Endodermal cell (in vitro differentiated cells): Measurements from ENCODE around the gene SOX12. TPM values are rescaled to one million over a fixed set of nuclear protein-coding genes. Genes with fewer than 3 reads are reported as not detected.

ENCODE experiments used
- DNase-seq: peaks from one replicate; pipeline ENCODE4 v3.0.0-alpha.2; 2017
- H3K27ac ChIP-seq: 2 replicates; pipeline ENCODE4 v1.5.1; 2013; ENCODE audit warnings: mild to moderate bottlenecking, low read depth, low read length, moderate library complexity
- H3K27me3 ChIP-seq: 2 replicates; pipeline ENCODE4 v1.6.1; 2013; ENCODE audit warnings: mild to moderate bottlenecking, low read length, moderate library complexity; ENCODE audit not compliant: insufficient read depth, control insufficient read depth, poor library complexity, severe bottlenecking
- H3K36me3 ChIP-seq: 2 replicates; pipeline ENCODE4 v1.7.0; 2013; ENCODE audit warnings: mild to moderate bottlenecking, low read length, moderate library complexity; ENCODE audit not compliant: control insufficient read depth, insufficient read depth
- H3K4me1 ChIP-seq: one replicate; pipeline ENCODE4 v1.7.0; 2013; ENCODE audit warnings: low read length; ENCODE audit not compliant: control insufficient read depth, insufficient read depth
- H3K4me3 ChIP-seq: 2 replicates; pipeline ENCODE4 v1.5.1; 2013; ENCODE audit warnings: mild to moderate bottlenecking, low read length, moderate library complexity
- H3K9ac ChIP-seq: 2 replicates; pipeline ENCODE4 v1.6.1; 2013; ENCODE audit warnings: mild to moderate bottlenecking, low read length, moderate library complexity; ENCODE audit not compliant: poor library complexity, severe bottlenecking; ENCODE audit errors: extremely low read depth
- H3K9me3 ChIP-seq: 2 replicates; pipeline ENCODE4 v1.6.1; 2013; ENCODE audit warnings: mild to moderate bottlenecking, low read length, moderate library complexity; ENCODE audit not compliant: control insufficient read depth
- H3K27ac Mint-ChIP-seq: 2 replicates; pipeline ENCODE4 v1.8.0; 2020; ENCODE audit warnings: mixed read lengths
- H3K27me3 Mint-ChIP-seq: 2 replicates; pipeline ENCODE4 v1.8.0; 2021; ENCODE audit warnings: mild to moderate bottlenecking, mixed read lengths; ENCODE audit not compliant: insufficient read depth
- H3K36me3 Mint-ChIP-seq: 2 replicates; pipeline ENCODE4 v1.8.0; 2020; ENCODE audit warnings: low read depth, mixed read lengths
- H3K4me1 Mint-ChIP-seq: 2 replicates; pipeline ENCODE4 v1.8.0; 2020; ENCODE audit warnings: mixed read lengths
- H3K4me3 Mint-ChIP-seq: 2 replicates; pipeline ENCODE4 v1.8.0; 2020; ENCODE audit warnings: mild to moderate bottlenecking, moderate library complexity, mixed read lengths
- H3K9me3 Mint-ChIP-seq: 2 replicates; pipeline ENCODE4 v1.8.0; 2020; ENCODE audit warnings: mild to moderate bottlenecking, mixed read lengths
- CTCF ChIP-seq: fragments of 200-600 bp; sonication (generic); conservative IDR thresholded peaks from 2 replicates; pipeline ENCODE4 v1.5.0; 2021; ENCODE audit warnings: antibody characterized with exemption, mild to moderate bottlenecking
- WGBS, 2 experiments: methylation state at CpG; one replicate each; pipeline versions ENCODE4 v1.1.5 to v1.1.7; 2013; ENCODE audit warnings: missing lambda C conversion rate in 2 of 2, mixed read lengths in 1 of 2; ENCODE audit not compliant: insufficient coverage in 1 of 2, insufficient read length in 1 of 2; 5-methylcytosine and 5-hydroxymethylcytosine counted together
- total RNA-seq, 2 donors: library from RNA; stranded (reverse); fragmentation: NEBNext Ultra II Directional in 1 of 2; extraction: Animal tissue kit (Norgen Biotek cat#: 25700) in 1 of 2; gene quantifications; 2 replicates in 1 of 2; 3 replicates in 1 of 2; pipeline ENCODE4 v1.2.1, GENCODE V29; 2021

The SOX12 gene
- total RNA-seq, 2 donors from 2014 or later: 71.4 to 81.7 TPM

- Histone ChIP-seq H3K4me1 (no peaks in the 10 kb centered on the region), H3K4me3 (no peak overlapping the region), H3K27me3 (no peaks in the 10 kb centered on the region), H3K9ac (no peak overlapping the region), H3K27ac (no peak overlapping the region), H3K36me3 (no peaks in the 10 kb centered on the region), H3K9me3 (no peaks in the 10 kb centered on the region)
- H3K9me3 Mint-ChIP-seq: no peaks in the 10 kb centered on the region
- H3K4me3 Mint-ChIP-seq: no peak overlapping the region
- H3K27me3 Mint-ChIP-seq: peaks cover 14% of the 10 kb centered on the region
- no peaks in the 10 kb centered on the region for H3K36me3 Mint-ChIP-seq
- H3K27ac Mint-ChIP-seq: no peak overlapping the region
- no peak for DNase-seq
- no peak for TF ChIP-seq CTCF
- 92 to 96% methylated on average over 3 to 4 of the region's 4 CpGs for WGBS, 2 experiments
- no peaks in the 10 kb centered on the region for H3K4me1 Mint-ChIP-seq
Measured at GRCh38 chr20:358891-359555, 33.7 kb downstream of the SOX12 start.

- Histone ChIP-seq H3K4me1 (no peaks in the 10 kb centered on the region), H3K9ac (no peak overlapping the region), H3K4me3 (no peak overlapping the region), H3K27me3 (no peaks in the 10 kb centered on the region), H3K36me3 (no peaks in the 10 kb centered on the region), H3K9me3 (no peaks in the 10 kb centered on the region), H3K27ac (no peak overlapping the region)
- no peaks in the 10 kb centered on the region for H3K9me3 Mint-ChIP-seq
- no peak overlapping the region for H3K27ac Mint-ChIP-seq
- no peaks in the 10 kb centered on the region for H3K4me1 Mint-ChIP-seq
- WGBS, 2 experiments: 82 to 87% methylated on average over 5 to 8 of the region's 8 CpGs
- TF ChIP-seq CTCF: no peak
- no peaks in the 10 kb centered on the region for H3K36me3 Mint-ChIP-seq
- DNase-seq: no peak
- no peak overlapping the region for H3K4me3 Mint-ChIP-seq
- H3K27me3 Mint-ChIP-seq: peaks cover 17% of the 10 kb centered on the region
Measured at GRCh38 chr20:361561-361960, 36.2 kb downstream of the SOX12 start.

- TF ChIP-seq CTCF: peak; percentile 51
- no peaks in the 10 kb centered on the region for H3K36me3 ChIP-seq
- Mint-ChIP-seq H3K9me3 (no peaks in the 10 kb centered on the region), H3K27ac (no peak overlapping the region), H3K4me3 (no peak overlapping the region), H3K27me3 (peaks cover 17% of the 10 kb centered on the region), H3K4me1 (no peaks in the 10 kb centered on the region), H3K36me3 (no peaks in the 10 kb centered on the region)
- WGBS, 2 experiments: 90 to 94% methylated on average over 9 to 13 of the region's 13 CpGs
- H3K9me3 ChIP-seq: no peaks in the 10 kb centered on the region
- peak; percentile 63 for DNase-seq
- H3K27ac ChIP-seq: no peak overlapping the region
- H3K9ac ChIP-seq: no peak overlapping the region
- no peaks in the 10 kb centered on the region for H3K27me3 ChIP-seq
- H3K4me1 ChIP-seq: no peaks in the 10 kb centered on the region
- H3K4me3 ChIP-seq: no peak overlapping the region
Measured at GRCh38 chr20:362271-363254, 37.2 kb downstream of the SOX12 start.
